ENCODE results near the gene LLGL1. TPM values are rescaled to one million over a fixed set of nuclear protein-coding genes. Genes with fewer than 3 reads are reported as not detected.

Gene LLGL1
- total RNA-seq, 1 experiment from 2014 or later: 44.3 TPM

- no TSS peak for BruUV-seq (replicated peaks)
- DNase-seq (ENCODE audit: low read depth, low spot score) (no peak), ATAC-seq (no peak)
- Histone ChIP-seq H4K20me1 (ENCODE audit: insufficient read depth) (no peaks in the 10 kb centered on the region), H3K4me1 (ENCODE audit: control insufficient read depth in 1 of 2, insufficient read depth in 2 of 2, low read length in 2 of 2) (peaks cover 23 to 42% of the 10 kb centered on the region in 2 experiments), H3K79me2 (ENCODE audit: insufficient read depth, low read length) (peaks cover 17% of the 10 kb centered on the region), H3K27me3 (ENCODE audit: insufficient read depth, low read length) (no peaks in the 10 kb centered on the region), H3K4me3 (replicated peaks in 1 of 2; ENCODE audit: low read depth in 1 of 2, low read length in 2 of 2) (peak overlapping the region; percentile 37 to 46), H3K36me3 (ENCODE audit: control insufficient read depth in 1 of 2, insufficient read depth in 2 of 2, low read length in 2 of 2) (no peaks in the 10 kb centered on the region), H3K9me3 (ENCODE audit: control insufficient read depth in 1 of 2, insufficient read depth in 1 of 2, low read depth in 1 of 2, low read length in 2 of 2) (no peaks in the 10 kb centered on the region), H3K4me2 (ENCODE audit: low read length) (peak overlapping the region; percentile 81), H2AFZ (ENCODE audit: low read depth, low read length, poor library complexity, severe bottlenecking) (peak overlapping the region; percentile 74), H3K27ac (ENCODE audit: low read depth, low read length) (0 out of 2 replicates have a peak overlapping the region, but pooled peaks have one; percentile 10), H3K9me2 (ENCODE audit: insufficient read depth) (no peaks in the 10 kb centered on the region), H3K9ac (ENCODE audit: low read length) (peak overlapping the region; percentile 46)
- ChIA-PET POLR2A (no interaction called here), CTCF (interaction anchor here (1.5 kb wide), 1 partner anchor 40 kb away, joined by 3 read pairs; the partner anchor contains the start of gene ALKBH5), RAD21 (ENCODE audit: low non-redundant PET in 1 of 2, low total read pairs in 2 of 2, uncharacterized antibody in 2 of 2, unreplicated experiment in 2 of 2) (no interaction called here)
- intact Hi-C loops (cut with micrococcal nuclease): loop anchor here (2.0 kb wide), 1 partner anchor 36 kb away; the partner anchor contains the start of gene MIEF2
- TF ChIP-seq ZFX (IDR thresholded peaks at IDR 0.05): peak; percentile 22; the same call in 1 of the 2 replicates
- no peak for TF ChIP-seq MAX (IDR thresholded peaks at IDR 0.05)
- TF ChIP-seq TCF7L2 (IDR thresholded peaks at IDR 0.05; ENCODE audit: borderline replicate concordance, extremely low read depth, insufficient read depth, insufficient read length): no peak
Observed at GRCh38 chr17:18224387-18225120, 881 bp upstream of the LLGL1 start.

GRCh38 chr17:18225642-18226283 is 328 bp downstream of the LLGL1 start:
- Histone ChIP-seq H3K4me1 (ENCODE audit: control insufficient read depth in 1 of 2, insufficient read depth in 2 of 2, low read length in 2 of 2) (peaks cover 20 to 32% of the 10 kb centered on the region in 2 experiments), H3K27ac (ENCODE audit: low read depth, low read length) (peak overlapping the region; percentile 57; the same call in 1 of the 2 replicates)
- intact Hi-C loops (cut with micrococcal nuclease): loop anchor here (2.0 kb wide), 1 partner anchor 35 kb away; the partner anchor contains the start of gene MIEF2

More at GRCh38 chr17:18225642-18226283, 328 bp downstream of the LLGL1 start:
- TF ChIP-seq POLR2AphosphoS5 (IDR thresholded peaks at IDR 0.05; ENCODE audit: low read depth, low read length) (peak; percentile 72), SIN3A (IDR thresholded peaks at IDR 0.05; ENCODE audit: low read depth) (no peak), ZFX (IDR thresholded peaks at IDR 0.05) (peak; percentile 30; the same call in 1 of the 2 replicates), SRF (IDR thresholded peaks at IDR 0.05; ENCODE audit: low read depth) (no peak)
- ATAC-seq (peak; percentile 35), DNase-seq (ENCODE audit: low read depth, low spot score) (no peak)
- no peaks in the 10 kb centered on the region for H3K27me3 ChIP-seq (ENCODE audit: insufficient read depth, low read length)
- H3K9ac ChIP-seq (ENCODE audit: low read length): peak overlapping the region; percentile 79
- H3K9me2 ChIP-seq (ENCODE audit: insufficient read depth): no peaks in the 10 kb centered on the region
- ChIA-PET CTCF (no interaction called here), POLR2A (no interaction called here), RAD21 (ENCODE audit: low non-redundant PET in 1 of 2, low total read pairs in 2 of 2, uncharacterized antibody in 2 of 2, unreplicated experiment in 2 of 2) (no interaction called here)
- H3K9me3 ChIP-seq (ENCODE audit: control insufficient read depth in 1 of 2, insufficient read depth in 1 of 2, low read depth in 1 of 2, low read length in 2 of 2): no peaks in the 10 kb centered on the region
- no TSS peak for BruUV-seq (replicated peaks)
- H4K20me1 ChIP-seq (ENCODE audit: insufficient read depth): no peaks in the 10 kb centered on the region
- peak overlapping the region; percentile 91 to 94 for H3K4me3 ChIP-seq (replicated peaks in 1 of 2; ENCODE audit: low read depth in 1 of 2, low read length in 2 of 2)
- H3K4me2 ChIP-seq (ENCODE audit: low read length): peak overlapping the region; percentile 95
- peaks cover 17% of the 10 kb centered on the region for H3K79me2 ChIP-seq (ENCODE audit: insufficient read depth, low read length)
- no peaks in the 10 kb centered on the region for H3K36me3 ChIP-seq (ENCODE audit: control insufficient read depth in 1 of 2, insufficient read depth in 2 of 2, low read length in 2 of 2)
- H2AFZ ChIP-seq (ENCODE audit: low read depth, low read length, poor library complexity, severe bottlenecking): no peak overlapping the region
